GM12891 (cell line): ENCODE measurements around the gene MAJIN.
"Not testable (repeated sequence)": the region's sequence is repeated elsewhere in the genome, so short reads cannot be mapped to it uniquely, and the experiment has no call there.

Experiments used
- DNase-seq: peaks from one replicate; pipeline ENCODE4 v3.0.0; 2011; ENCODE audit warnings: low spot score; ENCODE audit not compliant: insufficient read length
- FAIRE-seq: peaks from 2 replicates; lab custom pipeline; 2011; peaks lifted over from hg19 to GRCh38; lab: Jason Lieb, UNC
- PAX5 ChIP-seq: IDR thresholded peaks from 2 replicates; pipeline ENCODE4 v1.6.1; 2011; ENCODE audit warnings: low read length, moderate library complexity, mild to moderate bottlenecking; ENCODE audit not compliant: insufficient read depth, severe bottlenecking
- POLR2A ChIP-seq: IDR thresholded peaks from 2 replicates; pipeline ENCODE4 v1.6.1; 2011; ENCODE audit warnings: low read depth, low read length, control low read depth
- POLR2AphosphoS5 ChIP-seq: IDR thresholded peaks from 2 replicates; pipeline ENCODE4 v1.6.1; 2011; ENCODE audit warnings: low read depth, low read length, control low read depth
- POU2F2 ChIP-seq: IDR thresholded peaks from 2 replicates; pipeline ENCODE4 v1.6.1; 2011; ENCODE audit warnings: low read depth, mild to moderate bottlenecking, control low read depth, low read length, moderate library complexity
- SPI1 ChIP-seq: IDR thresholded peaks from 2 replicates; pipeline ENCODE4 v1.6.1; 2011; ENCODE audit warnings: low read depth, low read length, control low read depth
- TAF1 ChIP-seq: IDR thresholded peaks from 2 replicates; pipeline ENCODE4 v1.6.1; 2011; ENCODE audit warnings: low read depth, low read length, control low read depth

The MAJIN gene

DNA sequence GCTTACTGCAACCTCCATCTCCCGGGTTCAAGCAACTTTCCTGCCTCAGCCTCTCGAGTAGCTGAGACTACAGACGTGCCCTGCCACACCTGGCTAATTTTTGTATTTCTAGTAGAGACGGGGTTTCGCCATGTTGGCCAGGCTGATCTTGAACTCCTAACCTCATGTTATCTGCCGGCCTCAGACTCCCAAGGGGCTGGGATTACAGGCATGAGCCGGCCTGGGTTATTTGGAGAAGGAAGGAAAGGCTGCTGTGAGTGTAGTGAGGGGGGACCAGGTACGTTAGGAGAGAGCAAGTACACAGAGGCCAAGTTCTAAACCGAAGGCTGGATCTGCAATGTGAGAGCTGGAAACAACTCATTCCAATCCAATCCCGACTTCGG, 24.4 kb upstream of the MAJIN start:
- TF ChIP-seq SPI1 = no peak
- no peak for TF ChIP-seq TAF1
- no peak for TF ChIP-seq POU2F2
- no peak for TF ChIP-seq POLR2A
- TF ChIP-seq POLR2AphosphoS5 = no peak
- FAIRE-seq (no peak), DNase-seq (no peak)

DNA sequence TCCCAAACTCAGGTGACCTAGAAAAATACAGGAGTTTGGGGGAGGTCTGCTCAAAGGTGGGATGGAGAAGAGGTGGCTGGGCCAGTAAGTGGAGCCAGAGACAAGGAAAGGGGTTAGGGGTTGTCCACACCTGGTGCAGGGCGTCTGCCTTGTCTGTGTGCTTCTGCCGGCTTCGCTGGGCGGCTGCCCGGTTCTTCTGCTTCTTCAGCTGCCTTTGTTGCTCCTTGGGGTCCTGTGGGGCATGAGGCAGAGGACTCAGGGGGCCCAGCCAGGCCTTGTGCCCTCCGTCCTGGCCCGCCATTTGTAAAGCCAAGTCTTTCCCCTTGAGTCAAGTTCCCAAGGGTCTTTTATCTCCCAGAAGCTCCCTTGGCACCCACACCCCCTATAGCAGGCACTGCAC, 22.4 kb upstream of the MAJIN start:
- TF ChIP-seq TAF1 (no peak), SPI1 (no peak), POLR2A (no peak), POU2F2 (no peak), PAX5 (no peak), POLR2AphosphoS5 (no peak)
- no peak for DNase-seq
- no peak for FAIRE-seq

DNA sequence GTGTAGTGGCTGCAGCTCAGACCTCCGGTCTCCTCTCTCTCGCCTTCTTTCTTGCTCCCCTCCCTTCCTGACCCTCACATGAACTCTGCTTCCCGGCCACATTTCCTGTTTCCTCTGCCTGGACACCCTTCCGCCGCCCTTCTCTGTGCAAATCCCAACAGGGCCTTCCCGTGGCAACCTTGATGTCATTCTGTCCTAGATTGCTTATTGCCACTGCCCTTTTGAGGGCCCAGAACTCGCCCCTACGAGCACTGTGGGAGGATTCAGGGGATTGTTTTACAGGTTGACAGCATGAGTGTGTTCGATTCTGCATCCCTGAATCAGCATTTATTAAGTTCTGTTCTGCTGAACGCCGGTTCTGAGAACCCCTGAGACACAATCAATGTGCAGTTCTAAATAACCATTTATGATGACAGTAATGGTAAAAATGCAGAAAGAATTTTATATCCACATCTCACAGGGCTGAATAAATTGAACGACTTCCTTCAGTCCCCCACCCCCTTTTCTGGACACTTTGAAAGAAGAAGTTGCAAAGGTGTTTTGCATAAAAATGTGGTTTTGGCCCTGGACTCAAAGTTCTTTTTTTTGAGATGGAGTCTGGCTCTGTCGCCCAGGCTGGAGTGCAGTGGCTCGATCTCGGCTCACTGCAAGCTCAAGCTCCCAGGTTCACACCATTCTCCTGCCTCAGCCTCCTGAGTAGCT, 18.5 kb upstream of the MAJIN start:
- no peak for TF ChIP-seq POU2F2
- TF ChIP-seq POLR2AphosphoS5 = no peak
- TF ChIP-seq PAX5 = no peak
- no peak for TF ChIP-seq TAF1
- no peak for TF ChIP-seq SPI1
- FAIRE-seq (peak; percentile 40), DNase-seq (no peak)

DNA sequence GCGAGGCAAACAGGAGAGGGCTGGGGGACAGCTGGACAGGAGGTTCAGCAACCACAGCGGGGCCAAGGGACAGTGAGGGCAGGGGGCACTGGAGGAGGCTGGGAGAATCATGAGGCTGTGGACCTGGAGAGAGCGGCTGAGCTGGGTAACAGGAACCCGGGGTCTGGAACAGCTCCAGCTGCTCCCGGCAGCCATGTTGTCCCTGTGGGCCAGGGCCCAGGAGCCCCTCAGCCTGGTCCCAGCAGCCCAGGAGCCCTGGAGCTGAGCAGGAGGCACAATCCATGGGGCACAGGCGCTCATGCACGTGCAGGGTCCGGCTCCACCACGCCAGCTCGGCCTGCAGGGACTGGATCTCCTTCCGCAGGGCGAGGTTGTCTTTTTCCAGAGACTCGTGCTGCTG, 17.5 kb upstream of the MAJIN start:
- DNase-seq (no peak), FAIRE-seq (no peak)
- TF ChIP-seq POLR2A (no peak), SPI1 (no peak), PAX5 (no peak), TAF1 (no peak), POLR2AphosphoS5 (no peak)

DNA sequence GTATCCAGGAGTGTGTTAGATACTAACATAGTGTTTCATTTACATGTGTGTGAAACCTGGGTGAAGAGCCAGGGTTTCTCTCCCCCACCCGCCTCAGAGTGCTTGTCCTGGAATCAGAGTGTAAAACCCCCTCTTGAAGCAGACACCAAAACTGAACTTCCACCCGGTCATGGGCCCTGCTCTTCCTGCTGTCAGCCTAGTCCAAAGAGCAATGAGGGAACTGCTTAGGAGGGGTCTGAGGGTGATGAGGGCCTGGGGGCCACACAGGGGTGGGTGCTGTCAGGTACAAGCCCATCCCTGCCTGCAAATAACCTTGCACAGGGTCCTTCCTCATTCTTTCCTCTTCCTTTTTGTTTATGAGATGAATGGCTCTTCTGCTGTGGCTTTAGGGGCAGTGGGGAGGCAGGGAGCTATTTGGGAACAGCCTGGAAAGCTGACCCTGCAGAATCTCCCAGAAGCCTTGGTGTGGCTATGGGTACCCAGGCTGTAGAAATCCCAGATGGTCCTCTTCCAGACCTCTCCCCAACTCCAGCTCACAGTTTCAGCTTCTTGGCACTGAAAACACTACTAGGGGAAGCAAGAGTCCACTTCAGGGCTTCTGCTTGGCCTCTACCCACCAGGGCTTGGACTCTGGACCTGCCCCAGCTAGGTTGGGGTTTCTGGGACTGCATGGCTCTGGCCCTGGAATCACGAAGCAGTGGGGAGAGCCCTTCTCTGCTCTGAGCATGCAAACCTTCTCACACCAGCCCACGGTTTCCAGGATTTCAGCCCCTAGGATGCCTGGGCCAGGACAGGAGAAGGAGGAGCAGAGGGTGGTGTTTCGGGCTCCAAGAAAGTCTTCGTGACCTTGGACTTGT, 16.3 kb upstream of the MAJIN start:
- TF ChIP-seq TAF1 = no peak
- no peak for TF ChIP-seq POLR2A
- no peak for TF ChIP-seq SPI1
- no peak for TF ChIP-seq POLR2AphosphoS5
- TF ChIP-seq POU2F2 = no peak
- TF ChIP-seq PAX5 = no peak
- FAIRE-seq (no peak), DNase-seq (no peak)

DNA sequence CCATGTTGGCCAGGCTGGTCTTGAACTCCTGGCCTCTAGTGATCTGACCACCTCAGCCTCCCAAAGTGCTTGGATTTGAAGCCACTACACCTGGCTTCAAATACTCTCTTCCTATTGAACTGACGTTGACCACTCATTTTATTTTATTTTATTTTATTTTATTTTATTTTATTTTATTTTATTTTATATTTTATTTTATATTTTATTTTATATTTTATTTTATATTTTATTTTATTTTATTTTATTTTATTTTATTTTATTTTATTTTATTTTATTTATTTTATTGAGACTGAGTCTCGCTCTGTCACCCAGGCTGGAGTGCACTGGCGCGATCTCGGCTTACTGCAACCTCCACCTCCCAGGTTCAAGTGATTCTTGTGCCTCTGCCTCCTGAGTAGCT, 11.4 kb upstream of the MAJIN start:
- DNase-seq, FAIRE-seq: not testable (repeated sequence)

DNA sequence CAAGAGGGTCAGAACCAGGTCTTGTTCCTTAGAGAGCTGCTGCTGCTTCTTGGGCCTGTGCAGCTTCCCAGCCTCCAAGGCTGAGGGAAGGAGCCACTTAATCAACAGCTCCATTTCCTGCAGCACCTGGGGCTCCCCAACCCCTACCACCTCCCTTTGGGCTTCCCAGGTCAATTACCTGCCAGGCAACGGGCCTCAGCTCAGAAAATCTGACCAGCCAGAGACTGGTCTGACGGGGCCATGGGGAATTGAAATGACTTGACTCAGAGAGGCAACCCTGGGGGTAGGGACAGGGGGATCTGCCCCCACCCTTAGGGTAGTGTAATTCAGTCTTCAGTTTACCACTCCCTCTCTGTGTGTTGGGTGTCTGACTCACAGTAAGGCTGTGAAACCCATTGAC, 4.7 kb upstream of the MAJIN start:
- DNase-seq = no peak
- no peak for FAIRE-seq
- no peak for TF ChIP-seq POLR2AphosphoS5
- no peak for TF ChIP-seq PAX5
- TF ChIP-seq SPI1 = no peak
- TF ChIP-seq POLR2A = no peak
- TF ChIP-seq TAF1 = no peak
- no peak for TF ChIP-seq POU2F2

DNA sequence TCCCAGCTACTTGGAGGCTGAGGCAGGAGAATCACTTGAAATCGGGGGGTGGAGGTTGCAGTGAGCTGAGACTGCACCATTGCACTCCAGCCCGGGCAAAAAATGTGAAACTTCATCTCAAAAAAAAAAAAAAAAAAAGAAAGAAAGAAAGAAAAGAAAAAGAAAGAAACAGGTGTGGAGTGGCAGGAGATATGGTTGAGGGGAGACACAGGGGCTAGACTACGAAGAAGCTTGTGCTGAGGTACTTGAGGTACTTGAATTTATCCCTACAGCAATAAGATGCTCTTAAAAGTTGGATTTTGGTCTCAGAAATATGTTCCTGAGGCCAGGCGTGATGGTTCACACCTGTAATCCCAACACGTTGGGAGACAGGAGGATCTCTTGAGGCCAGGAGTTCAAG, 2.2 kb upstream of the MAJIN start:
- TF ChIP-seq TAF1 (no peak), PAX5 (no peak)
- FAIRE-seq (no peak), DNase-seq (no peak)

DNA sequence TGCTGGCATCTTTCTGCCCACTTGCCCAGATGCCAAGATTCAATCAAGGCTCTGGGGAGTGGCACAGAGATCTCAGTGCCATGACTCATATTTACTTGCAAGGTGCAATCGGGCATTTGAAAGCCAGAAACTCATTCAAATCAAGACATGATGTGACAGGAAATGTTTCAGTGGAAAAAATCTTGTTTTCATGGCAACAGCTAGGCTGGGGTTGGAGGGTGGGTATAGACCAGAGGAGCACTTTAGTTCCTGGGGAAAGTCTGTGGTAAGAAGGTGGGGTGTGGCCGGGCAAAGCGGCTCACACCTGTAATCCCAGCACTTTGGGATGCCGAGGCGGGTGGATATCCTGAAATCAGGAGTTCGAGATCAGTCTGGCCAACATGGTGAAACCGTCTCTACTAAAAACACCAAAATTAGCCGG, 1.2 kb downstream of the MAJIN start:
- no peak for TF ChIP-seq SPI1
- no peak for TF ChIP-seq PAX5
- TF ChIP-seq TAF1 = no peak
- no peak for TF ChIP-seq POU2F2
- TF ChIP-seq POLR2A = no peak
- TF ChIP-seq POLR2AphosphoS5 = no peak
- FAIRE-seq = no peak
- DNase-seq = no peak

DNA sequence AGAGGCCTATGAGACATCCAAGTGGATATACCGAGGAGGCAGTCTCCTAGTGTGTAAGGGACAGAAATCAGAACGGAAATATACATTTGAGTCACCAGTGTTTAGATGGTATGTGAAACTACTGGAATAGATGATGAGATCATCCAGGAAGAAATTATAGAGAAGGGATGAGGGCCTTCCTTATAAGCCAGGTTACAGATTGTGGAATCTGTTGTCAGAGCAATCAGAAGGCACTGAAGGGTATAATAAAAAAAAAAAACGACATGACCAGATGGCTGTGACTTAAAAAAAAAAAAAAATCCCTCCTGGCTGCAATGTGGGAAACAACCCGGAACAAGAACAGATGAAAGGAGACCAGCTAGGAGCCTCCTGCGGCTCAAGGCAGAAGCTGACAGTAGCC, 2.7 kb downstream of the MAJIN start:
- TF ChIP-seq TAF1 (no peak), PAX5 (no peak), POLR2A (no peak), POU2F2 (no peak), POLR2AphosphoS5 (no peak), SPI1 (no peak)
- no peak for FAIRE-seq
- no peak for DNase-seq
